ENCODE data around the gene GLS.

DNA sequence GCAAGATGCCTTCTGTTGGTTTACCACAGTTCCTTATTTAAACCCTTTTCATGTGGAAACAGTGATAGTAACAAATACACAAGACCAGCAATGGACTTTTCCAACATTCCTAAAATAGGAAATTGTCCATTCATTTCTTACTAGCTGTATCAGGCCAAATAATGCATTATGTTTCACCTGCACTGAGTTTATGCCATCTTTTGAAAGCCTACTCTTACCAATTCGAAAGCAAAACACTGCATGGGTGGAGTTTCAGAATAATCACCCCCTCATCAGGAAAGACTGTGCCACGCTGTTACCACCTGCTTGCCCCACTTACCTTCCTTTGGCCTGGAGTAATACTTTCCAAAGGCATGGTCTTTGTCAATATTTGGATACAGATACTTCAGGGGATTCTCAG is 95.9 kb downstream of the GLS start:
- TF ChIP-seq, protein P1, sequence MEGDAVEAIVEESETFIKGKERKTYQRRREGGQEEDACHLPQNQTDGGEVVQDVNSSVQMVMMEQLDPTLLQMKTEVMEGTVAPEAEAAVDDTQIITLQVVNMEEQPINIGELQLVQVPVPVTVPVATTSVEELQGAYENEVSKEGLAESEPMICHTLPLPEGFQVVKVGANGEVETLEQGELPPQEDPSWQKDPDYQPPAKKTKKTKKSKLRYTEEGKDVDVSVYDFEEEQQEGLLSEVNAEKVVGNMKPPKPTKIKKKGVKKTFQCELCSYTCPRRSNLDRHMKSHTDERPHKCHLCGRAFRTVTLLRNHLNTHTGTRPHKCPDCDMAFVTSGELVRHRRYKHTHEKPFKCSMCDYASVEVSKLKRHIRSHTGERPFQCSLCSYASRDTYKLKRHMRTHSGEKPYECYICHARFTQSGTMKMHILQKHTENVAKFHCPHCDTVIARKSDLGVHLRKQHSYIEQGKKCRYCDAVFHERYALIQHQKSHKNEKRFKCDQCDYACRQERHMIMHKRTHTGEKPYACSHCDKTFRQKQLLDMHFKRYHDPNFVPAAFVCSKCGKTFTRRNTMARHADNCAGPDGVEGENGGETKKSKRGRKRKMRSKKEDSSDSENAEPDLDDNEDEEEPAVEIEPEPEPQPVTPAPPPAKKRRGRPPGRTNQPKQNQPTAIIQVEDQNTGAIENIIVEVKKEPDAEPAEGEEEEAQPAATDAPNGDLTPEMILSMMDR (IDR thresholded peaks at IDR 0.05) = no peak
- TF ChIP-seq POLR2AphosphoS5 (IDR thresholded peaks at IDR 0.05) = no peak
- no peak for TF ChIP-seq POLR2A (IDR thresholded peaks at IDR 0.05)
